GM12872 (cell line): Measurements from ENCODE around the gene RIN2.

Experiments
- TF ChIP-seq, protein P1 (sequence below): IDR thresholded peaks from 3 replicates; pipeline ENCODE4 v1.5.1; 2011; ENCODE audit warnings: low read depth, mild to moderate bottlenecking, low read length, moderate library complexity; ENCODE audit not compliant: insufficient read depth

Gene RIN2

DNA sequence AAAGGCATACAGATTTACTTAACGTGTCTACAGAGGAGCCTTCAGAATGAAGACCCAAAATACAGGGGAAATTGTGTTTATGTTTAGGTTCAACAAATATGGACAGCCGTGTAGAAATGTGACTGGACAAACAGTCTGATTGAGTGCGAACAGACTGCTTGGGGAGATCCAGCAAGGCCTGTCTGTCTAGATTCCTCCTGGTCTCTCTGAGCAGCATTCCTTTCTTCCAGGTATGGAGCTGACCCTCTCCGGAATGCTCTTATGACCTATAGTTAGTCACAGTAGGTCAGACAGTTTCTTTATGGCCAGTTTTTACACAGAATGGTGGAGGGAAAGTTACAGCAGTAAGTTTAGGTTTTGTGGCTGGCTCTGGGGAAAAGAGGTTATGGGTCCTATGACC lies 9.0 kb downstream of the RIN2 start:
- TF ChIP-seq, protein P1, sequence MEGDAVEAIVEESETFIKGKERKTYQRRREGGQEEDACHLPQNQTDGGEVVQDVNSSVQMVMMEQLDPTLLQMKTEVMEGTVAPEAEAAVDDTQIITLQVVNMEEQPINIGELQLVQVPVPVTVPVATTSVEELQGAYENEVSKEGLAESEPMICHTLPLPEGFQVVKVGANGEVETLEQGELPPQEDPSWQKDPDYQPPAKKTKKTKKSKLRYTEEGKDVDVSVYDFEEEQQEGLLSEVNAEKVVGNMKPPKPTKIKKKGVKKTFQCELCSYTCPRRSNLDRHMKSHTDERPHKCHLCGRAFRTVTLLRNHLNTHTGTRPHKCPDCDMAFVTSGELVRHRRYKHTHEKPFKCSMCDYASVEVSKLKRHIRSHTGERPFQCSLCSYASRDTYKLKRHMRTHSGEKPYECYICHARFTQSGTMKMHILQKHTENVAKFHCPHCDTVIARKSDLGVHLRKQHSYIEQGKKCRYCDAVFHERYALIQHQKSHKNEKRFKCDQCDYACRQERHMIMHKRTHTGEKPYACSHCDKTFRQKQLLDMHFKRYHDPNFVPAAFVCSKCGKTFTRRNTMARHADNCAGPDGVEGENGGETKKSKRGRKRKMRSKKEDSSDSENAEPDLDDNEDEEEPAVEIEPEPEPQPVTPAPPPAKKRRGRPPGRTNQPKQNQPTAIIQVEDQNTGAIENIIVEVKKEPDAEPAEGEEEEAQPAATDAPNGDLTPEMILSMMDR: no peak

DNA sequence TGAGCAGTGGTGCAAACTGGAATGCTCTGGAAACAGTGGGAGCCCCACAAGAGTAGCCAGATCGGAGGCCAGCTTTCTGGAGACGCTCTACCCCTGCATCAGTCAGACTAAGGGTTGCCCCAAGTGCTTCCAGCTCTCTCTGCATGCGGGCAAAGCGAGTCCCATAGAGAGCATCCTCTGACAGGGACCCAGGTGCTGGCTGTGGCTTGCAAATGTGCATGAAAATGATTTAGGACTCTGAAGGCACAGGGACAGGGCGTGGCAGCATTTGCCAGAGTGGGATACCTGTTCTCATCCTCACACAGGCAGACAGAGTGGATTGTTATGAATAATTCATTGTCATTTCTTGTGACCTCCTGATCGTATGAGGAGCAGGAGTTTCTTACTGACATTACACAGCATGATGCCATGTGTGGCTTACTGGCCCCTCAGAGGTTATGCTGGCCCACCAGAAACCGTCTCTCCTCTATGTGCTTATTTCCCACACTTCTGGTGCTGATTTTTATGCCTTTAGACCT lies 10.3 kb downstream of the RIN2 start:
- TF ChIP-seq, protein P1: no peak

GRCh38 chr20:19769507-19769906 lies 11.4 kb downstream of the RIN2 start:
- TF ChIP-seq, protein P1: no peak

- TF ChIP-seq, protein P1: no peak
These were observed 12.3 kb downstream of the RIN2 start for GRCh38 chr20:19770375-19770774.

DNA sequence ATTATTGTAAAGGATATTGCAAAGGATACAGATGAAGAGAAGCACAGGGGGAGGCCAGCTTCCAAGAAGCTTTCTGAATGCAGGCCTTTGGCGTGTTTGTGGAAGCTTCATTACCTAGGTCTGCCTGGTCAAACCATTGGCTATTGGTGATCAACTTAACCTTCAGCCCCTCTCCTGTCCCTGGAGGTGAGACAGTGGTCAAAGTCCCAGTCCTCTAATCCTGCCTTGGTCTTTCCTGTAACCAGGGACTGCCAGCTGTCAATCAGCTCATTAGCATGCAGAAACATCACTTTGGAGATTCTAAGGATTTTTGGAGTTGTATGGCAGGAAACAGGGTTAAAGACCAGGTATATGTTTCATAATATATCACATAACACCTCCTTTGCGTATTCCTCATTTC lies 13.0 kb downstream of the RIN2 start:
- TF ChIP-seq, protein P1: no peak

GRCh38 chr20:19773471-19773870 lies 15.4 kb downstream of the RIN2 start:
- TF ChIP-seq, protein P1: no peak

DNA sequence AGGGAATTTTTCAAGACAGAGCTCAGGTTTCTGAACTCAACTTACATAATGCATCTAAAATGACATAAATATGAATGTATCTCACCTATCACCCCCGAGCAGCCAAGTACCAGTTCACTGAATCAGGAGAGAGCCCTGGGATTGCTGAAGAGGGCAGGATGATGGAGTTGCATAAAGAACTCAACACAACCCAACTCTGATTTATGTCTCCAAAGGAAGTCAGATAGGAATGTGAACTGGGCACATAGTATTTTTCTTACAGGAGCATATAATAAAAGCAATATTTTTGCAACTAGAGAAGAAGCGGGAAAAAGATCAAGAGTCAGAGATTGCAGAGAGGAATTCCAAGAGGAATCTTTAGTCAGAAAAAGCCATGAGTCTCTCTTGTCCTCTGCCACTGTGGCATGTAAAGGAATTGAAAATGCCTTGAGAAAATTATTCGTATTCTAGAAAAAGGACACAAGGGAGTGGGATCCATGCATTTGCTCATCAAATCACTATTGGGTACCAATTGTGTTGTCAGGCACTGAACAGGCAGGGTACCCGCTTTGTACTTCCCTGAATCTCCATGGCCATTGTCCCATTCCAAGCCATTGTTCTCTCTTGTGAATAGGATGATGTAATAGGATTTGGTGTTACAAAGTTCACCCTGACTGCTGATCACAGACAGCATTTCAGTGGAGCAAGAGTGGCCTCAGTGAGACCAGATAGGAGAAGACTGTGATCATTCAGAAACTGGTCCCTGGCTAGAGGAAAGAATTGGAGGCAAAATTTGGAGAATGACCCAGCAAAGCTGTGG lies 16.3 kb downstream of the RIN2 start:
- TF ChIP-seq, protein P1: no peak
